Embryonic facial prominence (tissue), 1 donor: ENCODE results near the gene RIN1.
"Not testable (repeated sequence)": the region's sequence is repeated elsewhere in the genome, so short reads cannot be mapped to it uniquely, and the experiment has no call there.

Experiments used
- DNase-seq: peaks from one replicate; pipeline ENCODE4 v3.0.0-alpha.2; 2016; ENCODE audit errors: extremely low spot score

Gene RIN1

GRCh38 chr11:66320289-66320688 is 15.9 kb downstream of the RIN1 start:
- not testable (repeated sequence) for DNase-seq

GRCh38 chr11:66318600-66318970 is 17.6 kb downstream of the RIN1 start:
- DNase-seq, result no peak

GRCh38 chr11:66317723-66318599 is 18.3 kb downstream of the RIN1 start:
- DNase-seq, result peak; percentile 38

- no peak for DNase-seq
Measured at GRCh38 chr11:66317322-66317722, 18.9 kb downstream of the RIN1 start.

GRCh38 chr11:66316849-66317251 is 19.4 kb downstream of the RIN1 start, which contains the start of gene CD248:
Gene CD248 (minus strand): TSS chr11:66317044. CDS start chr11:66317027, 17 bp downstream.
- DNase-seq, result no peak

- DNase-seq, result no peak
Measured at GRCh38 chr11:66315921-66316811, 20.1 kb downstream of the RIN1 start.

- DNase-seq, result no peak
Measured at GRCh38 chr11:66315498-66315885, 20.7 kb downstream of the RIN1 start.

GRCh38 chr11:66314561-66315497 is 21.4 kb downstream of the RIN1 start:
- DNase-seq, result no peak

GRCh38 chr11:66314186-66314501 is 22.1 kb downstream of the RIN1 start:
- no peak for DNase-seq

GRCh38 chr11:66313321-66314185 is 22.7 kb downstream of the RIN1 start:
- DNase-seq, result peak; percentile 91

GRCh38 chr11:66312549-66313320 is 23.5 kb downstream of the RIN1 start:
- DNase-seq, result peak; percentile 99

GRCh38 chr11:66311965-66312548 is 24.2 kb downstream of the RIN1 start:
- DNase-seq, result peak; percentile 73

- no peak for DNase-seq
Measured at GRCh38 chr11:66311470-66311964, 24.7 kb downstream of the RIN1 start.

GRCh38 chr11:66310803-66311440 is 25.3 kb downstream of the RIN1 start:
- not testable (repeated sequence) for DNase-seq

- DNase-seq, result no peak
Measured at GRCh38 chr11:66310324-66310723, 25.9 kb downstream of the RIN1 start.

- no peak for DNase-seq
Measured at GRCh38 chr11:66309475-66309874, 26.8 kb downstream of the RIN1 start.

- no peak for DNase-seq
Measured at GRCh38 chr11:66302656-66303055, 33.6 kb downstream of the RIN1 start.

GRCh38 chr11:66299186-66299585 is 37.0 kb downstream of the RIN1 start:
- DNase-seq, result no peak

GRCh38 chr11:66297610-66298009 is 38.6 kb downstream of the RIN1 start:
- DNase-seq, result no peak
